Right renal pelvis (tissue), 4 donors: ENCODE measurements around the gene MAPK8IP1. TPM values are rescaled to one million over a fixed set of nuclear protein-coding genes. Genes with fewer than 3 reads are reported as not detected.
A peak's percentile ranks its signal among the peaks of the same experiment; 100 is the strongest.

Experiments used
- DNase-seq, 4 donors: peaks; one replicate each; pipeline ENCODE4 v3.0.0-alpha.2; 2013; ENCODE audit warnings: low read depth in 4 of 4, low spot score in 3 of 4, missing footprints in 1 of 4
- polyA plus RNA-seq, 4 donors: library from polyadenylated mRNA; unstranded; fragments of 120-200 nt; gene quantifications; one replicate each; pipeline ENCODE4 v1.2.1, GENCODE V29; 2013; ENCODE audit not compliant: insufficient read length in 4 of 4

MAPK8IP1 gene
- polyA plus RNA-seq, 4 donors: 9.3 to 14.4 (median 11.7) TPM

GRCh38 chr11:45858751-45859398 is 26.6 kb upstream of the MAPK8IP1 start:
- no peak for DNase-seq

- peak in 1 of 4 donors; percentile 45 for DNase-seq
Measured at GRCh38 chr11:45859661-45860140, 25.8 kb upstream of the MAPK8IP1 start.

- no peak for DNase-seq
Measured at GRCh38 chr11:45860348-45860747, 25.1 kb upstream of the MAPK8IP1 start.

GRCh38 chr11:45860764-45861510 is 24.5 kb upstream of the MAPK8IP1 start:
- no peak for DNase-seq

- no peak for DNase-seq
Measured at GRCh38 chr11:45864041-45864440, 21.4 kb upstream of the MAPK8IP1 start.

GRCh38 chr11:45869551-45869950 is 15.9 kb upstream of the MAPK8IP1 start:
- DNase-seq: no peak

- DNase-seq: no peak
Measured at GRCh38 chr11:45870706-45871105, 14.7 kb upstream of the MAPK8IP1 start.

- DNase-seq: no peak
Measured at GRCh38 chr11:45871638-45872037, 13.8 kb upstream of the MAPK8IP1 start.

- DNase-seq: no peak
Measured at GRCh38 chr11:45872651-45873356, 12.6 kb upstream of the MAPK8IP1 start.

GRCh38 chr11:45876401-45876800 is 9.1 kb upstream of the MAPK8IP1 start:
- DNase-seq: no peak

GRCh38 chr11:45877221-45877620 is 8.2 kb upstream of the MAPK8IP1 start:
- no peak for DNase-seq

- no peak for DNase-seq
Measured at GRCh38 chr11:45877845-45878244, 7.6 kb upstream of the MAPK8IP1 start.

GRCh38 chr11:45879803-45880686 is 5.4 kb upstream of the MAPK8IP1 start:
- DNase-seq: no peak

- no peak for DNase-seq
Measured at GRCh38 chr11:45880772-45881570, 4.5 kb upstream of the MAPK8IP1 start.

- DNase-seq: no peak
Measured at GRCh38 chr11:45881708-45882368, 3.6 kb upstream of the MAPK8IP1 start.

- DNase-seq: no peak
Measured at GRCh38 chr11:45884596-45885185, 760 bp upstream of the MAPK8IP1 start.

- DNase-seq: no peak
Measured at GRCh38 chr11:45885921-45886721, 670 bp downstream of the MAPK8IP1 start.
